Liver (tissue), 3 donors: ENCODE measurements around the gene TMEM176B.

ENCODE experiments used
- CTCF ChIP-seq: fragments of 150-350 bp; IDR thresholded peaks from 2 replicates; pipeline ENCODE4 v1.5.1; 2017; ENCODE audit warnings: improper control_type of control experiment, low read depth, low read length; ENCODE audit not compliant: missing input control
- HNF4G ChIP-seq: IDR thresholded peaks from 2 replicates; pipeline ENCODE4 v1.6.1; 2016; ENCODE audit warnings: antibody characterized with exemption
- MAX ChIP-seq: IDR thresholded peaks from 2 replicates; pipeline ENCODE4 v1.6.1; 2016; ENCODE audit warnings: antibody characterized with exemption
- donor health status: healthy.
- donor health status: healthy.

- TF ChIP-seq MAX: no peak
- TF ChIP-seq CTCF: no peak
- no peak for TF ChIP-seq HNF4G
Measured at GRCh38 chr7:150780292-150780691, 19.9 kb downstream of the TMEM176B start.
